DND-41 (cell line): ENCODE results near the gene ICAM5.

Experiments used
- ATAC-seq: fragments of 200-7000 bp; cut with Tn5 transposase; 3 replicates; pipeline ENCODE4 v1.9.1; 2021; ENCODE audit warnings: low read depth; ENCODE audit not compliant: insufficient read depth
- DNase-seq: peaks from one replicate; pipeline ENCODE4 v3.0.0-alpha.2; 2020
- H2AFZ ChIP-seq: 2 replicates; pipeline ENCODE4 v1.6.0; 2012; ENCODE audit warnings: low read depth, low read length
- H3K27ac ChIP-seq: 2 replicates; pipeline ENCODE4 v1.5.1; 2012; ENCODE audit warnings: low read length, inconsistent platforms
- H3K27me3 ChIP-seq: fragments of 200-600 bp; sonication (generic); 2 replicates; pipeline ENCODE4 v1.6.0; 2012; ENCODE audit warnings: low read length, mild to moderate bottlenecking, inconsistent platforms; ENCODE audit not compliant: insufficient read depth, poor library complexity
- H3K36me3 ChIP-seq: 2 replicates; pipeline ENCODE4 v1.5.1; 2012; ENCODE audit warnings: low read length, inconsistent platforms; ENCODE audit not compliant: insufficient read depth
- H3K4me1 ChIP-seq: 2 replicates; pipeline ENCODE4 v1.5.1; 2012; ENCODE audit warnings: mild to moderate bottlenecking, low read length; ENCODE audit not compliant: insufficient read depth
- H3K4me2 ChIP-seq: 2 replicates; pipeline ENCODE4 v1.6.0; 2012; ENCODE audit warnings: mild to moderate bottlenecking, moderate library complexity, low read length, inconsistent platforms; ENCODE audit not compliant: insufficient read depth
- H3K4me3 ChIP-seq, 2 experiments: fragments of 200-600 bp in 1 of 2; shearing (Covaris generic) in 1 of 2; 2 replicates each; pipeline ENCODE4 v1.5.1; 2012 to 2016; ENCODE audit warnings: inconsistent platforms in 2 of 2, low read length in 2 of 2, mild to moderate bottlenecking in 2 of 2, low read depth in 1 of 2, moderate library complexity in 1 of 2
- H3K79me2 ChIP-seq: 2 replicates; pipeline ENCODE4 v1.6.0; 2012; ENCODE audit warnings: low read length, inconsistent platforms; ENCODE audit not compliant: insufficient read depth
- H3K9ac ChIP-seq: 2 replicates; pipeline ENCODE4 v1.6.0; 2012; ENCODE audit warnings: low read depth, mild to moderate bottlenecking, inconsistent platforms, low read length, moderate library complexity
- H3K9me3 ChIP-seq: 2 replicates; pipeline ENCODE4 v1.5.1; 2012; ENCODE audit warnings: low read length, moderate library complexity, mild to moderate bottlenecking, inconsistent platforms; ENCODE audit not compliant: insufficient read depth, severe bottlenecking
- H4K20me1 ChIP-seq: 2 replicates; pipeline ENCODE4 v1.6.0; 2012; ENCODE audit warnings: low read length; ENCODE audit not compliant: insufficient read depth
- EZH2 ChIP-seq: IDR thresholded peaks from 3 replicates; pipeline ENCODE4 v1.6.1; 2012; ENCODE audit warnings: borderline replicate concordance, low read depth, mild to moderate bottlenecking, moderate library complexity, low read length, inconsistent platforms; ENCODE audit not compliant: severe bottlenecking
- TF ChIP-seq, protein P1 (sequence below): IDR thresholded peaks from 2 replicates; pipeline ENCODE4 v1.5.1; 2012; ENCODE audit warnings: borderline replicate concordance, low read length, moderate library complexity, mild to moderate bottlenecking; ENCODE audit not compliant: poor library complexity, severe bottlenecking; ENCODE audit errors: extremely low read depth

The ICAM5 gene

GRCh38 chr19:10286803-10287737, 2.7 kb upstream of the ICAM5 start, which contains the start of gene ICAM4:
Gene ICAM4, plus strand, starts transcription at chr19:10286955. Its CDS starts 58 bp downstream, at chr19:10287013.
- no peak for TF ChIP-seq EZH2
- TF ChIP-seq, protein P1, sequence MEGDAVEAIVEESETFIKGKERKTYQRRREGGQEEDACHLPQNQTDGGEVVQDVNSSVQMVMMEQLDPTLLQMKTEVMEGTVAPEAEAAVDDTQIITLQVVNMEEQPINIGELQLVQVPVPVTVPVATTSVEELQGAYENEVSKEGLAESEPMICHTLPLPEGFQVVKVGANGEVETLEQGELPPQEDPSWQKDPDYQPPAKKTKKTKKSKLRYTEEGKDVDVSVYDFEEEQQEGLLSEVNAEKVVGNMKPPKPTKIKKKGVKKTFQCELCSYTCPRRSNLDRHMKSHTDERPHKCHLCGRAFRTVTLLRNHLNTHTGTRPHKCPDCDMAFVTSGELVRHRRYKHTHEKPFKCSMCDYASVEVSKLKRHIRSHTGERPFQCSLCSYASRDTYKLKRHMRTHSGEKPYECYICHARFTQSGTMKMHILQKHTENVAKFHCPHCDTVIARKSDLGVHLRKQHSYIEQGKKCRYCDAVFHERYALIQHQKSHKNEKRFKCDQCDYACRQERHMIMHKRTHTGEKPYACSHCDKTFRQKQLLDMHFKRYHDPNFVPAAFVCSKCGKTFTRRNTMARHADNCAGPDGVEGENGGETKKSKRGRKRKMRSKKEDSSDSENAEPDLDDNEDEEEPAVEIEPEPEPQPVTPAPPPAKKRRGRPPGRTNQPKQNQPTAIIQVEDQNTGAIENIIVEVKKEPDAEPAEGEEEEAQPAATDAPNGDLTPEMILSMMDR = no peak
- H4K20me1 ChIP-seq = no peaks in the 10 kb centered on the region
- no peaks in the 10 kb centered on the region for H3K79me2 ChIP-seq
- H3K4me3 ChIP-seq = peak within 1 kb of the TSS; percentile 8 to 52; a peak in 3 of 4 replicates
- peak within 1 kb of the TSS; percentile 68 for H3K27ac ChIP-seq
- peak; percentile 67 for DNase-seq
- no peaks in the 10 kb centered on the region for H3K9me3 ChIP-seq
- H3K4me1 ChIP-seq = peaks cover 23% of the 10 kb centered on the region
- H3K36me3 ChIP-seq = peaks cover 17% of the 10 kb centered on the region
- peak; percentile 91 for ATAC-seq
- peak within 1 kb of the TSS; percentile 70 for H3K4me2 ChIP-seq
- peak within 1 kb of the TSS; percentile 71 for H2AFZ ChIP-seq
- H3K27me3 ChIP-seq = no peaks in the 10 kb centered on the region
- H3K9ac ChIP-seq = peak within 1 kb of the TSS; percentile 51

- H3K4me3 ChIP-seq = no peak overlapping the region
- H4K20me1 ChIP-seq = no peaks in the 10 kb centered on the region
- no peak overlapping the region for H2AFZ ChIP-seq
- H3K36me3 ChIP-seq = peaks cover 12% of the 10 kb centered on the region; the same call in 1 of the 2 replicates
- TF ChIP-seq, protein P1 = no peak
- no peak for TF ChIP-seq EZH2
- H3K4me2 ChIP-seq = no peak overlapping the region
- no peak for ATAC-seq
- H3K4me1 ChIP-seq = peaks cover 23% of the 10 kb centered on the region
- no peak for DNase-seq
- H3K27me3 ChIP-seq = no peaks in the 10 kb centered on the region
- no peaks in the 10 kb centered on the region for H3K79me2 ChIP-seq
- H3K27ac ChIP-seq = no peak overlapping the region
- no peak overlapping the region for H3K9ac ChIP-seq
- no peaks in the 10 kb centered on the region for H3K9me3 ChIP-seq
Observed at GRCh38 chr19:10288662-10289166, 1.0 kb upstream of the ICAM5 start.

GRCh38 chr19:10289167-10289835, 451 bp upstream of the ICAM5 start:
- no peak overlapping the region for H3K9ac ChIP-seq
- ATAC-seq (no peak), DNase-seq (no peak)
- no peak overlapping the region for H2AFZ ChIP-seq
- no peaks in the 10 kb centered on the region for H4K20me1 ChIP-seq
- H3K4me1 ChIP-seq = peaks cover 23% of the 10 kb centered on the region
- H3K9me3 ChIP-seq = no peaks in the 10 kb centered on the region
- peaks cover 11% of the 10 kb centered on the region; the same call in 1 of the 2 replicates for H3K36me3 ChIP-seq
- H3K4me2 ChIP-seq = no peak overlapping the region
- TF ChIP-seq EZH2 = no peak
- TF ChIP-seq, protein P1 = no peak
- H3K27ac ChIP-seq = no peak overlapping the region
- no peak overlapping the region for H3K4me3 ChIP-seq
- H3K79me2 ChIP-seq = no peaks in the 10 kb centered on the region
- H3K27me3 ChIP-seq = no peaks in the 10 kb centered on the region
